Activated B cell treated with CpG ODN at 0.5 μM for 24 hours (primary cell): Measurements from ENCODE around the gene TSPAN7. TPM values are rescaled to one million over a fixed set of nuclear protein-coding genes. Genes with fewer than 3 reads are reported as not detected.

Source experiments
- ATAC-seq: fragments of 200-7000 bp; cut with Tn5 transposase; one replicate; pipeline ENCODE4 v1.10.0; 2021; ENCODE audit warnings: low read depth, mild to moderate bottlenecking, moderate library complexity
- CTCF ChIA-PET: fragments of 350-600 bp; sonication (Branson Sonifier 250); formaldehyde crosslinking; loops from one replicate; lab custom pipeline; 2021; ENCODE audit warnings: antibody characterized with exemption; lab: Charles Lee
- POLR2A ChIA-PET: fragments of 350-600 bp; sonication (Branson Sonifier 250); formaldehyde crosslinking; loops from one replicate; lab custom pipeline; 2021; ENCODE audit warnings: antibody characterized with exemption; lab: Charles Lee
- DNase-seq: peaks from one replicate; pipeline ENCODE4 v3.0.0; 2022
- H3K27ac Mint-ChIP-seq: one replicate; pipeline ENCODE4 v1.8.0; 2020; ENCODE audit warnings: mixed read lengths
- H3K27me3 Mint-ChIP-seq: one replicate; pipeline ENCODE4 v1.8.0; 2021; ENCODE audit warnings: mixed read lengths
- H3K36me3 Mint-ChIP-seq: one replicate; pipeline ENCODE4 v1.8.0; 2021; ENCODE audit warnings: low read depth, mixed read lengths
- H3K4me1 Mint-ChIP-seq: one replicate; pipeline ENCODE4 v1.8.0; 2021; ENCODE audit warnings: mixed read lengths
- H3K4me3 Mint-ChIP-seq: one replicate; pipeline ENCODE4 v1.8.0; 2020; ENCODE audit warnings: mild to moderate bottlenecking, mixed read lengths
- H3K9me3 Mint-ChIP-seq: one replicate; pipeline ENCODE4 v1.8.0; 2020; ENCODE audit warnings: mixed read lengths
- CTCF ChIP-seq: fragments of 200-600 bp; IDR thresholded peaks from one replicate; pipeline ENCODE4 v1.8.0; 2022; ENCODE audit warnings: antibody characterized with exemption, mild to moderate bottlenecking
- intact Hi-C: fragments of 100-400 bp; cut with micrococcal nuclease; formaldehyde crosslinking; loops from one replicate; pipeline ENCODE4 v1.15.1; 2024
- total RNA-seq: library from RNA; stranded (reverse); gene quantifications from 2 replicates; pipeline ENCODE4 v1.2.3, GENCODE V29; 2022

TSPAN7 gene
- total RNA-seq, 1 donor from 2014 or later, result not detected

GRCh38 chrX:38646129-38646528, 84.8 kb downstream of the TSPAN7 start:
- no peaks in the 10 kb centered on the region for H3K4me1 Mint-ChIP-seq
- no peak overlapping the region for H3K4me3 Mint-ChIP-seq
- no peaks in the 10 kb centered on the region for H3K9me3 Mint-ChIP-seq
- H3K36me3 Mint-ChIP-seq, result no peaks in the 10 kb centered on the region
- H3K27me3 Mint-ChIP-seq, result peaks cover 2% of the 10 kb centered on the region
- ChIA-PET CTCF (no interaction called here), POLR2A (no interaction called here)
- no peak overlapping the region for H3K27ac Mint-ChIP-seq
- ATAC-seq (no peak), DNase-seq (no peak)
- intact Hi-C loops, result no loop called here
- no peak for TF ChIP-seq CTCF

- no peaks in the 10 kb centered on the region for H3K4me1 Mint-ChIP-seq
- H3K36me3 Mint-ChIP-seq, result no peaks in the 10 kb centered on the region
- CTCF ChIA-PET, result no interaction called here
- no peaks in the 10 kb centered on the region for H3K9me3 Mint-ChIP-seq
- H3K4me3 Mint-ChIP-seq, result no peak overlapping the region
- ATAC-seq, result no peak
- no peak overlapping the region for H3K27ac Mint-ChIP-seq
- TF ChIP-seq CTCF, result no peak
- DNase-seq, result no peak
- peaks cover 2% of the 10 kb centered on the region for H3K27me3 Mint-ChIP-seq
- POLR2A ChIA-PET, result no interaction called here
- intact Hi-C loops, result no loop called here
These were observed 87.9 kb downstream of the TSPAN7 start for GRCh38 chrX:38649221-38649620.

GRCh38 chrX:38649674-38650647, 88.6 kb downstream of the TSPAN7 start:
- Mint-ChIP-seq H3K27me3 (peaks cover 2% of the 10 kb centered on the region), H3K4me3 (no peak overlapping the region), H3K27ac (no peak overlapping the region), H3K9me3 (no peaks in the 10 kb centered on the region), H3K4me1 (no peaks in the 10 kb centered on the region), H3K36me3 (no peaks in the 10 kb centered on the region)
- ChIA-PET POLR2A (no interaction called here), CTCF (no interaction called here)
- ATAC-seq, result no peak
- DNase-seq, result no peak
- TF ChIP-seq CTCF, result no peak
- intact Hi-C loops, result no loop called here

GRCh38 chrX:38651625-38652601, 90.6 kb downstream of the TSPAN7 start:
- Mint-ChIP-seq H3K36me3 (no peaks in the 10 kb centered on the region), H3K4me3 (no peak overlapping the region), H3K27ac (no peak overlapping the region), H3K4me1 (no peaks in the 10 kb centered on the region), H3K27me3 (no peaks in the 10 kb centered on the region), H3K9me3 (no peaks in the 10 kb centered on the region)
- DNase-seq (no peak), ATAC-seq (no peak)
- no peak for TF ChIP-seq CTCF
- intact Hi-C loops, result no loop called here
- CTCF ChIA-PET, result no interaction called here
- POLR2A ChIA-PET, result no interaction called here
